Measurements from ENCODE around the gene ZXDC.

- no peak for TF ChIP-seq POLR2AphosphoS5 (IDR thresholded peaks at IDR 0.05; ENCODE audit: low read depth, low read length)
- no peak for TF ChIP-seq TAF1 (IDR thresholded peaks at IDR 0.05; ENCODE audit: borderline replicate concordance, low read depth, low read length)
- no peak for TF ChIP-seq POLR2A (IDR thresholded peaks at IDR 0.05; ENCODE audit: low read depth, low read length)
These were observed 36.9 kb downstream of the ZXDC start for GRCh38 chr3:126438746-126439145.

Data from GM12892 (cell line).